Heart right ventricle (tissue), 16 donors: ENCODE results near the gene CUBN. TPM values are rescaled to one million over a fixed set of nuclear protein-coding genes. Genes with fewer than 3 reads are reported as not detected.

Source experiments
- ATAC-seq, 8 donors: fragments of 200-7000 bp; cut with Tn5 transposase; one replicate each; pipeline ENCODE4 v1.9.1; 2020; ENCODE audit warnings: mild to moderate bottlenecking in 8 of 8, moderate library complexity in 8 of 8, moderate number of reproducible peaks in 1 of 8
- DNase-seq, 2 donors: peaks; one replicate each; pipeline ENCODE4 v3.0.0-alpha.2; 2020
- H3K27ac ChIP-seq, 10 donors: fragments of 200-600 bp; sonication (generic) in 2 of 10; one replicate each; pipeline versions ENCODE4 v1.5.0 to v1.8.0; 2020 to 2022; ENCODE audit warnings: mild to moderate bottlenecking in 3 of 10
- H3K27me3 ChIP-seq, 7 donors: fragments of 200-600 bp; one replicate each; pipeline ENCODE4 v1.8.0; 2021 to 2022; ENCODE audit warnings: mild to moderate bottlenecking in 2 of 7
- H3K36me3 ChIP-seq, 9 donors: fragments of 200-600 bp; sonication (generic) in 1 of 9; one replicate each; pipeline versions ENCODE4 v1.5.0 to v1.8.0; 2020 to 2022; ENCODE audit warnings: mild to moderate bottlenecking in 2 of 9
- H3K4me1 ChIP-seq, 9 donors: fragments of 200-600 bp; sonication (generic) in 1 of 9; one replicate each; pipeline versions ENCODE4 v1.5.0 to v1.8.0; 2020 to 2022; ENCODE audit warnings: mild to moderate bottlenecking in 4 of 9
- H3K4me3 ChIP-seq, 10 donors: fragments of 200-600 bp; sonication (generic) in 2 of 10; one replicate each; pipeline versions ENCODE4 v1.5.0 to v1.8.0; 2020 to 2022; ENCODE audit warnings: mild to moderate bottlenecking in 7 of 10, moderate library complexity in 2 of 10
- H3K9me3 ChIP-seq, 11 donors: fragments of 200-600 bp in 10 of 11; sonication (generic) in 2 of 11; one replicate each; pipeline versions ENCODE4 v1.5.0 to v1.8.0; 2013 to 2022; ENCODE audit warnings: mild to moderate bottlenecking in 2 of 11, control low read depth in 1 of 11, moderate library complexity in 1 of 11
- WGBS, 2 donors: extraction: QIAGEN DNeasy Blood & Tissue Kit; methylation state at CpG; one replicate each; pipeline ENCODE4 v1.1.7; 2013; ENCODE audit warnings: inconsistent platforms in 1 of 2; 5-methylcytosine and 5-hydroxymethylcytosine counted together
- intact Hi-C, 10 donors: fragments of 100-400 bp; cut with DNase I; formaldehyde crosslinking; loops; one replicate each; pipeline versions ENCODE4 v1.11.1 to v1.14.2; 2022
- polyA plus RNA-seq, 2 donors: library from polyadenylated mRNA; stranded (reverse); fragments of 200-250 nt; gene quantifications; one replicate each; pipeline ENCODE4 v1.2.3, GENCODE V29; 2013
- total RNA-seq, 10 donors: library from RNA; stranded (reverse); fragmentation: NEBNext Ultra II Directional in 3 of 10; extraction: Animal tissue kit (Norgen Biotek cat#: 25700) in 3 of 10; gene quantifications; one replicate each; pipeline versions ENCODE4 v1.2.1 to v1.2.4, GENCODE V29; 2021 to 2023
- TF ChIP-seq, protein P1 (sequence below), 9 donors: fragments of 200-600 bp; sonication (generic) in 2 of 9; IDR thresholded peaks; one replicate each; pipeline versions ENCODE4 v1.5.0 to v1.8.0; 2021 to 2022; ENCODE audit warnings: antibody characterized with exemption in 9 of 9, mild to moderate bottlenecking in 5 of 9, moderate library complexity in 1 of 9
- donor health status: Arrhythmogenic right ventricular cardiomyopathy.
- donor health status: ischemic (EF 13 %, LVEDD 7.1; RV severe dilation, severe dysfunction).
- donor health status: healthy with polysubstance abuse.
- donor health status: DM: no; HTN: yes; CAD: no.
- donor health status: DM: no; HTN: no; CAD: no.
- donor health status: ischemic (EF 25% LVEDD 6.9; RV normal size, moderate dysfunction).
- donor health status: ischemic (EF 25% LVEDD 5.7; RV mildly dilated, moderate dysfunction).
- donor health status: healthy.
- donor health status: DM: yes; HTN: yes; CAD: no.
- donor health status: Ischemic cardiomyopathy.
- donor health status: ischemic (EF 35%, LVEDD 5.7; RV mildly dilated, moderate dysfunction).
- donor health status: nonischemic (EF 11% LVEDD 7.7; RV severe dilation, severe dysfunction).
- donor health status: DM: yes; HTN: yes; CAD: no.
- donor health status: PGD.
- donor health status: ischemic (EF 29% LVEDD 5.4; RV normal size, mild dysfunction).
- donor health status: nonischemic (EF 23%, LVEDD 6.1; RV moderate dilation, normal function).

Gene CUBN
- total and polyA plus RNA-seq, 12 donors, result 0.13 to 1.2 (median 0.42) TPM

DNA sequence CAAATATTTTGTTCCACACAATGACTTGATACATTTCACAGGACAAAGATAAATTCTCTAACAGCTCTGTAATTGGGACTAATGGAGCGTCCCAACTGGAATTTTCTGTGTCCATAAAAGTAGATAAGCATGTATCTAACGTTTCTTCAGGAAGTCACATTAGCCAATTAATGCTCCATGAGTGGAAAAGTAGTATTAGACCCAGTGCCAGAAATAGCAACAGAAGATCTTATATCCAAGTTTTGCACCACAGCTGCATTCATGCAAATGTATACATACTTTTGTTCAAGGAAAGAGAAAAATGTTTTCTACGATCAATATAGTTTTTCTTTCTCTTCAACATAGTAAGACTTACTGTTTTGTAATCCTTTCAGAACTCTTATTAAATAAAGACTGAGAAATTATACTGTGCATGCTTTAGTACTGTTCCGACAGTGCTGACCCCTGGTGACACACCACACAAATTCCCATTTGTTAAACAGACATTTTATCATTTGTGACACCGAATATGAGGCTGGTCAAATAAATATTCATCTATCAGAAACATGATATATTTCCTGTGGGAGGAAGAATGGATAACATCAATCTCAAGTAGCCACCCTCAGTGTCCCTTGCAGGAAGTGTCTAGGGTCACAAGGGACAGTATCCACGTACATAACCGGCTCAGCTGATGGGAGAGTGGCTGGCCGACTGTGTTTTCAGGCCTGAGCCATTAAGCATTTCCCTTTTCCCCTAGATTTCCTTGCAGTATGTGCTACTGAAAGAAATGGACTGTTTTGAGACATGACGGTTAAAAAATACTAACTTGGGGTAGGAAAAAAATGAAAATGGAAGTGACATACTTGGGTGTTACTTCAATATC is 210.3 kb downstream of the CUBN start:
- Histone ChIP-seq H3K9me3 (peaks cover 0 to 4% (median 0%) of the 10 kb centered on the region in 11 donors), H3K4me3 (no peak overlapping the region), H3K27me3 (no peaks in the 10 kb centered on the region), H3K36me3 (no peaks in the 10 kb centered on the region), H3K27ac (peak overlapping the region in 1 of 10 donors; percentile 18), H3K4me1 (no peaks in the 10 kb centered on the region)
- DNase-seq (no peak), ATAC-seq (peak in 3 of 8 donors; percentile 28 to 52 (median 47))
- TF ChIP-seq, protein P1, sequence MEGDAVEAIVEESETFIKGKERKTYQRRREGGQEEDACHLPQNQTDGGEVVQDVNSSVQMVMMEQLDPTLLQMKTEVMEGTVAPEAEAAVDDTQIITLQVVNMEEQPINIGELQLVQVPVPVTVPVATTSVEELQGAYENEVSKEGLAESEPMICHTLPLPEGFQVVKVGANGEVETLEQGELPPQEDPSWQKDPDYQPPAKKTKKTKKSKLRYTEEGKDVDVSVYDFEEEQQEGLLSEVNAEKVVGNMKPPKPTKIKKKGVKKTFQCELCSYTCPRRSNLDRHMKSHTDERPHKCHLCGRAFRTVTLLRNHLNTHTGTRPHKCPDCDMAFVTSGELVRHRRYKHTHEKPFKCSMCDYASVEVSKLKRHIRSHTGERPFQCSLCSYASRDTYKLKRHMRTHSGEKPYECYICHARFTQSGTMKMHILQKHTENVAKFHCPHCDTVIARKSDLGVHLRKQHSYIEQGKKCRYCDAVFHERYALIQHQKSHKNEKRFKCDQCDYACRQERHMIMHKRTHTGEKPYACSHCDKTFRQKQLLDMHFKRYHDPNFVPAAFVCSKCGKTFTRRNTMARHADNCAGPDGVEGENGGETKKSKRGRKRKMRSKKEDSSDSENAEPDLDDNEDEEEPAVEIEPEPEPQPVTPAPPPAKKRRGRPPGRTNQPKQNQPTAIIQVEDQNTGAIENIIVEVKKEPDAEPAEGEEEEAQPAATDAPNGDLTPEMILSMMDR (IDR thresholded peaks at IDR 0.05), result peak in 2 of 9 donors; percentile 2 to 13
- WGBS, 2 donors, result 47 to 52% methylated on average over 9 of the region's 9 CpGs
- intact Hi-C loops, result no loop called here

DNA sequence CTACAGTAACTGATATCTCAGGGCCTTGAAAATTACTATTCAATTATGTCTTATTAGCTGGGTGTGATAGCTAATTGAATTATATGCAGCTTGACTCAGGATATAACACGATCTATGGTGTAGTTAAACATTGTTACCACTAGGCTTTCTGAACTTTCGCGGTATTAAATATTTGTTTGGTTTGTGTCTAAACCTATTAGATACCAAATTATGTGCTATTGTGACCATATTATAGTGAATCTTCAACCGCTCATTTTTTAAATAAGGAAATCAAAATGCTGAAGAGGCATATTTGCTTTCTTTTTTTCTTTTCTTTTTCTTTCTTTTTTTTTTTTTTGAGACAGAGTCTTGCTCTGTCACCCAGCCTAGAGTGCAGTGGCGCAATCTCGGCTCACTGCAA is 213.1 kb downstream of the CUBN start:
- no peaks in the 10 kb centered on the region for H3K27me3 ChIP-seq
- 88 to 98% methylated on average over 6 of the region's 6 CpGs for WGBS, 2 donors
- DNase-seq (no peak), ATAC-seq (no peak)
- no peak overlapping the region for H3K27ac ChIP-seq
- no peaks in the 10 kb centered on the region for H3K36me3 ChIP-seq
- no peak overlapping the region for H3K4me3 ChIP-seq
- no peaks in the 10 kb centered on the region for H3K4me1 ChIP-seq
- TF ChIP-seq, protein P1 (IDR thresholded peaks at IDR 0.05), result peak in 1 of 9 donors; percentile 10
- intact Hi-C loops, result no loop called here
- peaks cover 0 to 4% (median 0%) of the 10 kb centered on the region in 11 donors for H3K9me3 ChIP-seq

DNA sequence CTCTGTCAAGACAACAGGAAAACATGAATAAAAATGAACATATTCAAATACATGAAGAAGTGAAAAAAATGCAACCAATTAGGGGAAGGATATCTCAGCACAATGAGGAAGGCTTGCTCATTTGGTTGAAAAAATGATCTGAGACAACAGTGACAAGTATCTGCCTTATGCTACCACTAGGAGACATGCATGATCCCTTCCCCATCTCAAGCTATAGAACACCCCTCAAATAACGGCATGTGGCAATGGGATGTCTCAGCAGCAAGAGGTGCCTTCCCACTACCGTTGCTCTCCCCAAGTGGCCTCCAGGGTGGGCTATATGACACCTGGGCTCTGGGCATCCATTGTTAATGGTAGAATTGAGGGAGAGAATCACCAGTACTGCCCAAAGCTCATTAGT is 214.3 kb downstream of the CUBN start:
- H3K4me3 ChIP-seq, result no peak overlapping the region
- no peaks in the 10 kb centered on the region for H3K27me3 ChIP-seq
- no peak overlapping the region for H3K27ac ChIP-seq
- DNase-seq (no peak), ATAC-seq (no peak)
- peaks cover 0 to 4% (median 0%) of the 10 kb centered on the region in 11 donors for H3K9me3 ChIP-seq
- 73 to 83% methylated on average over 2 of the region's 2 CpGs for WGBS, 2 donors
- no peaks in the 10 kb centered on the region for H3K36me3 ChIP-seq
- H3K4me1 ChIP-seq, result peaks cover 0 to 8% (median 0%) of the 10 kb centered on the region in 9 donors
- TF ChIP-seq, protein P1 (IDR thresholded peaks at IDR 0.05), result peak in 1 of 9 donors; percentile 3
- intact Hi-C loops, result no loop called here

DNA sequence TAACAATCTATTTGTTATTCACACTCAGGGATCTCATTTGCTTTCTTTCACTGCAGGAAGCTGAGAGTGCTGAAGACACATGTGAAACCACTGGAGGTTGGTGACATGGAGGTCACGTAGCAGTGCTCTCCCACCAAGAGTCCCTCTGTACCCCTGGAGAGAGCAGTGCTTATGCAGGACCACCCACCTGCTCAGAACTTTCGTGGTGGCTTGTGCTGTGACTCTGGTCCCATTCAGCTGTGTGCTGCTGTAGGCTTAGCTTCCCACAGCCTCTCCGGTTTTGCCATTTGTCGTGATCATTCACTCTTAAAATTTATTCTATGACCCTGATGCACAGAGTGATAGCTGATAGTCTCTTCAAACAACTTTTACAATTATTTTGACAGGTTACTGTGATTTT is 216.3 kb downstream of the CUBN start:
- Histone ChIP-seq H3K27ac (no peak overlapping the region), H3K36me3 (no peaks in the 10 kb centered on the region), H3K4me1 (peaks cover 0 to 12% (median 0%) of the 10 kb centered on the region in 9 donors), H3K4me3 (no peak overlapping the region), H3K27me3 (no peaks in the 10 kb centered on the region), H3K9me3 (peaks cover 0 to 4% (median 0%) of the 10 kb centered on the region in 11 donors)
- DNase-seq, result no peak
- intact Hi-C loops, result no loop called here
- 92% methylated on average over 4 of the region's 4 CpGs for WGBS, 2 donors
- no peak for ATAC-seq
- TF ChIP-seq, protein P1 (IDR thresholded peaks at IDR 0.05), result no peak
